Activated CD8-positive, alpha-beta memory T cell treated with anti-CD3 and anti-CD28 coated beads, Interleukin-2, amount 10 ng/mL, durations not matched to agents 7 days and 5 days (primary cell): ENCODE data around the gene GNAI2. TPM values are rescaled to one million over a fixed set of nuclear protein-coding genes. Genes with fewer than 3 reads are reported as not detected.

Source experiments
- ATAC-seq: fragments of 150-1000 bp; cut with Tn5 transposase; one replicate; pipeline ENCODE4 v1.10.0; 2021; ENCODE audit warnings: moderate library complexity
- CTCF ChIA-PET: fragments of 350-600 bp; sonication (Branson Sonifier 250); formaldehyde crosslinking; loops from one replicate; lab custom pipeline; 2021; ENCODE audit warnings: antibody characterized with exemption; lab: Charles Lee
- DNase-seq: peaks from one replicate; pipeline ENCODE4 v3.0.0-alpha.2; 2020
- H3K27ac Mint-ChIP-seq: one replicate; pipeline ENCODE4 v1.8.0; 2021; ENCODE audit warnings: mild to moderate bottlenecking, mixed read lengths
- H3K27me3 Mint-ChIP-seq: one replicate; pipeline ENCODE4 v1.8.0; 2021; ENCODE audit warnings: mixed read lengths
- H3K36me3 Mint-ChIP-seq: one replicate; pipeline ENCODE4 v1.8.0; 2021; ENCODE audit warnings: mild to moderate bottlenecking, mixed read lengths
- H3K4me1 Mint-ChIP-seq: one replicate; pipeline ENCODE4 v1.8.0; 2021; ENCODE audit warnings: mixed read lengths
- H3K4me3 Mint-ChIP-seq: one replicate; pipeline ENCODE4 v1.8.0; 2021; ENCODE audit warnings: mild to moderate bottlenecking, moderate library complexity, mixed read lengths
- H3K9me3 Mint-ChIP-seq: one replicate; pipeline ENCODE4 v1.8.0; 2022; ENCODE audit warnings: low read depth, mixed read lengths
- total RNA-seq, 2 experiments: library from RNA; stranded (reverse); gene quantifications; one replicate each; pipeline ENCODE4 v1.2.3, GENCODE V29; 2021

Gene GNAI2
- total RNA-seq, 2 experiments from 2014 or later, result 450 to 509 TPM

- ATAC-seq (no peak), DNase-seq (peak; percentile 41)
- Mint-ChIP-seq H3K9me3 (no peaks in the 10 kb centered on the region), H3K27me3 (no peaks in the 10 kb centered on the region), H3K4me1 (peaks cover 29% of the 10 kb centered on the region), H3K36me3 (peaks cover 5% of the 10 kb centered on the region), H3K4me3 (peak overlapping the region; percentile 96), H3K27ac (peak overlapping the region; percentile 99)
- CTCF ChIA-PET, result interaction anchor here (0.5 to 17.4 kb wide), 6 partner anchors 24 to 68 kb away, joined by 3 to 266 read pairs (median 4); partner anchors contain the start of genes HYAL2, TMEM115 and TUSC2
These were observed 61.4 kb downstream of the GNAI2 start for GRCh38 chr3:50297384-50297775.

GRCh38 chr3:50297896-50298725 lies 62.1 kb downstream of the GNAI2 start:
- peak overlapping the region; percentile 99 for H3K27ac Mint-ChIP-seq
- H3K4me1 Mint-ChIP-seq, result peaks cover 23% of the 10 kb centered on the region
- peak overlapping the region; percentile 96 for H3K4me3 Mint-ChIP-seq
- no peaks in the 10 kb centered on the region for H3K9me3 Mint-ChIP-seq
- no peaks in the 10 kb centered on the region for H3K27me3 Mint-ChIP-seq
- peaks cover 5% of the 10 kb centered on the region for H3K36me3 Mint-ChIP-seq
- ATAC-seq (no peak), DNase-seq (peak; percentile 54)
- CTCF ChIA-PET, result interaction anchor here (0.5 to 17.4 kb wide), 18 partner anchors 9 to 293 kb away, joined by 3 to 266 read pairs (median 4); partner anchors contain the start of genes HYAL2, RASSF1, TMEM115 and TUSC2

- peak within 1 kb of the TSS; percentile 96 for H3K4me3 Mint-ChIP-seq
- CTCF ChIA-PET, result interaction anchor here (0.7 to 17.4 kb wide), 21 partner anchors 10 to 292 kb away, joined by 3 to 266 read pairs (median 4); partner anchors contain the start of genes HYAL2, RASSF1 and TUSC2
- H3K27ac Mint-ChIP-seq, result peak within 1 kb of the TSS; percentile 99
- ATAC-seq, result peak; percentile 84
- H3K36me3 Mint-ChIP-seq, result peaks cover 5% of the 10 kb centered on the region
- no peaks in the 10 kb centered on the region for H3K9me3 Mint-ChIP-seq
- H3K27me3 Mint-ChIP-seq, result no peaks in the 10 kb centered on the region
- peak; percentile 100 for DNase-seq
- H3K4me1 Mint-ChIP-seq, result peaks cover 23% of the 10 kb centered on the region
These were observed 63.0 kb downstream of the GNAI2 start, which contains the start of the genes HYAL3 and NAA80 for GRCh38 chr3:50298836-50299637. Gene HYAL3, minus strand, starts transcription at chr3:50299405. Its CDS starts 3,803 bp downstream, at chr3:50295602. Gene NAA80, minus strand, starts transcription at chr3:50299405. Its CDS starts 1,942 bp downstream, at chr3:50297463.

- ATAC-seq, result no peak
- Mint-ChIP-seq H3K27ac (peak overlapping the region; percentile 99), H3K27me3 (no peaks in the 10 kb centered on the region), H3K36me3 (peaks cover 5% of the 10 kb centered on the region), H3K4me3 (peak overlapping the region; percentile 96), H3K4me1 (peaks cover 24% of the 10 kb centered on the region), H3K9me3 (no peaks in the 10 kb centered on the region)
- no peak for DNase-seq
- CTCF ChIA-PET, result interaction anchor here (0.7 to 17.4 kb wide), 15 partner anchors 20 to 105 kb away, joined by 3 to 266 read pairs (median 5); partner anchors contain the start of genes HYAL2, RASSF1 and TUSC2
These were observed 63.6 kb downstream of the GNAI2 start for GRCh38 chr3:50299638-50299928.

GRCh38 chr3:50299929-50300680 lies 64.1 kb downstream of the GNAI2 start:
- peak; percentile 60 for DNase-seq
- no peak for ATAC-seq

GRCh38 chr3:50300681-50301254 lies 64.8 kb downstream of the GNAI2 start:
- peak; percentile 40 for DNase-seq
- Mint-ChIP-seq H3K36me3 (peaks cover 5% of the 10 kb centered on the region), H3K4me1 (peaks cover 27% of the 10 kb centered on the region), H3K27ac (peak overlapping the region; percentile 99), H3K9me3 (no peaks in the 10 kb centered on the region), H3K27me3 (no peaks in the 10 kb centered on the region), H3K4me3 (peak overlapping the region; percentile 96)
- CTCF ChIA-PET, result interaction anchor here (1.8 to 17.4 kb wide), 2 partner anchors 21 to 36 kb away, joined by 12 to 266 read pairs; partner anchors contain the start of genes HYAL2 and TUSC2
- ATAC-seq, result no peak

More at GRCh38 chr3:50299929-50300680, 64.1 kb downstream of the GNAI2 start:
- Mint-ChIP-seq H3K4me3 (peak overlapping the region; percentile 96), H3K4me1 (peaks cover 27% of the 10 kb centered on the region), H3K9me3 (no peaks in the 10 kb centered on the region), H3K27me3 (no peaks in the 10 kb centered on the region), H3K36me3 (peaks cover 5% of the 10 kb centered on the region), H3K27ac (peak overlapping the region; percentile 99)
- CTCF ChIA-PET, result interaction anchor here (0.8 to 17.4 kb wide), 14 partner anchors 21 to 105 kb away, joined by 3 to 266 read pairs (median 6); partner anchors contain the start of genes HYAL2, RASSF1 and TUSC2

GRCh38 chr3:50302095-50303012 lies 66.3 kb downstream of the GNAI2 start:
- no peak overlapping the region for H3K4me3 Mint-ChIP-seq
- no peak overlapping the region for H3K27ac Mint-ChIP-seq
- CTCF ChIA-PET, result interaction anchor here (0.5 to 17.4 kb wide), 2 partner anchors 19 to 630 kb away, joined by 4 to 266 read pairs; partner anchors contain the start of genes HYAL2 and TUSC2
- no peaks in the 10 kb centered on the region for H3K9me3 Mint-ChIP-seq
- DNase-seq (no peak), ATAC-seq (no peak)
- peaks cover 25% of the 10 kb centered on the region for H3K4me1 Mint-ChIP-seq
- H3K36me3 Mint-ChIP-seq, result peaks cover 1% of the 10 kb centered on the region
- H3K27me3 Mint-ChIP-seq, result no peaks in the 10 kb centered on the region

GRCh38 chr3:50303013-50303815 lies 67.2 kb downstream of the GNAI2 start, which contains the start of gene HYAL1:
Gene HYAL1, minus strand, starts transcription at chr3:50303574. Its CDS starts 618 bp downstream, at chr3:50302956.
- Mint-ChIP-seq H3K27ac (no peak within 1 kb of the TSS), H3K27me3 (no peaks in the 10 kb centered on the region)
- DNase-seq, result no peak

GRCh38 chr3:50304601-50305000 lies 68.6 kb downstream of the GNAI2 start:
- CTCF ChIA-PET, result interaction anchor here (1.1 to 17.4 kb wide), 2 partner anchors 17 to 30 kb away, joined by 3 to 266 read pairs; partner anchors contain the start of genes HYAL2 and TUSC2
- Mint-ChIP-seq H3K4me3 (no peak overlapping the region), H3K27me3 (no peaks in the 10 kb centered on the region), H3K27ac (no peak overlapping the region), H3K4me1 (peaks cover 17% of the 10 kb centered on the region), H3K36me3 (peaks cover 2% of the 10 kb centered on the region), H3K9me3 (no peaks in the 10 kb centered on the region)
- no peak for ATAC-seq
- no peak for DNase-seq

More at GRCh38 chr3:50303013-50303815, 67.2 kb downstream of the GNAI2 start, which contains the start of gene HYAL1:
- CTCF ChIA-PET, result interaction anchor here (17.4 kb wide), 1 partner anchor 18 kb away, joined by 266 read pairs; the partner anchor contains the start of genes HYAL2 and TUSC2
- Mint-ChIP-seq H3K9me3 (no peaks in the 10 kb centered on the region), H3K4me1 (peaks cover 18% of the 10 kb centered on the region), H3K36me3 (peaks cover under 1% of the 10 kb centered on the region), H3K4me3 (no peak within 1 kb of the TSS)
- ATAC-seq, result no peak
